Measurements from ENCODE around the gene TMC4.
"Not testable (repeated sequence)": the region's sequence is repeated elsewhere in the genome, so short reads cannot be mapped to it uniquely, and the experiment has no call there.

TMC4 gene, protein sequence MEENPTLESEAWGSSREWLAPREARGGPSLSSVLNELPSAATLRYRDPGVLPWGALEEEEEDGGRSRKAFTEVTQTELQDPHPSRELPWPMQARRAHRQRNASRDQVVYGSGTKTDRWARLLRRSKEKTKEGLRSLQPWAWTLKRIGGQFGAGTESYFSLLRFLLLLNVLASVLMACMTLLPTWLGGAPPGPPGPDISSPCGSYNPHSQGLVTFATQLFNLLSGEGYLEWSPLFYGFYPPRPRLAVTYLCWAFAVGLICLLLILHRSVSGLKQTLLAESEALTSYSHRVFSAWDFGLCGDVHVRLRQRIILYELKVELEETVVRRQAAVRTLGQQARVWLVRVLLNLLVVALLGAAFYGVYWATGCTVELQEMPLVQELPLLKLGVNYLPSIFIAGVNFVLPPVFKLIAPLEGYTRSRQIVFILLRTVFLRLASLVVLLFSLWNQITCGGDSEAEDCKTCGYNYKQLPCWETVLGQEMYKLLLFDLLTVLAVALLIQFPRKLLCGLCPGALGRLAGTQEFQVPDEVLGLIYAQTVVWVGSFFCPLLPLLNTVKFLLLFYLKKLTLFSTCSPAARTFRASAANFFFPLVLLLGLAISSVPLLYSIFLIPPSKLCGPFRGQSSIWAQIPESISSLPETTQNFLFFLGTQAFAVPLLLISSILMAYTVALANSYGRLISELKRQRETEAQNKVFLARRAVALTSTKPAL

DNA sequence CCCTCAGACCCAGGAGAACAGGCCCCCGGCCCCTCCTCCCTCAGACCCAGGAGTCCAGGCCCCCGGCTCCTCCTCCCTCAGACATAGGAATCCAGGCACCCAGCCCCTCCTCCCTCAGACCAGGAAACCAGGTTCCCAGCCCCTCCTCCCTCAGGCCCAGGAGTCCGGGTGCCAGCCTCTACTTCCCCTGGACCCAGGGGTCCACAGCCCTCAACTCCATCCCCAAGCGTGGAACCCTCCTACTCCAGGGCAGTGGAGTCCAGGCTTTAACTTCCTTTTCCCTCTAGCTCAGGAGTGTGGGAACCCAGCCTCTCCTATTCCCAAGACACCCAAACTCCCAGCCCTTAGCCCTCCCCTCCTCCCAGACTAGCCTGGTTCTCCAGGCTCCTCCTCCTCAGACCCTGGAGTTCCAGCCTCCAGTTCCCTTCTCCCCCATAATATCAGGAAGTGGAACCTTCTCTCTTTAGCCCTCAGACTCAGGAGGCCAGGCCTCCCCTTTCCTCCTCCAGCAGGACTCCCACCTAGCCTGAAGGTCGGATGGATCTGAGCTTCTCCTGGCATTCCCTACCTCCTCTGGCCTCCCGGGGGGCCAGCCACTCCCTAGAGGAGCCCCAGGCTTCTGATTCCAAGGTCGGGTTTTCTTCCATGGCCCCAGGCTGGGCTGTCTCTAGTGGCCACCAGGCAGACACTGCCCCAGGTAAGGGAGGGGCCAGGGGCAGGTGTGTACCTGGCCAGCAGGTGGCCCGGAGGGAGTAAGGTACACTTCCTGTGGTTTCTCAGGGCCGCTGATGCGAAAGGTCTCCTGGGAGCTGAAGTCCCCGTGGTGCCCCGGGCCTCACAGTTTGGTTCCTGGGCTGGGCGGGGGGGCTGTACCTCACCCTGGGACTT is at the start of gene TMC4:
Gene TMC4 (minus strand): TSS at position 690 of the 888 bp plus-strand sequence. CDS start 43 bp downstream, at position 647.
- no peaks in the 10 kb centered on the region for H3K36me3 ChIP-seq (ENCODE audit: control insufficient read depth, insufficient read depth, low read length)
- H3K27ac ChIP-seq (ENCODE audit: low read depth, low read length), result no peak within 1 kb of the TSS
- H3K27me3 ChIP-seq (ENCODE audit: control insufficient read depth, insufficient read depth, low read length), result no peaks in the 10 kb centered on the region
- peak within 1 kb of the TSS; percentile 72 for H3K4me3 ChIP-seq (ENCODE audit: low read length)
- H3K9ac ChIP-seq (ENCODE audit: low read length), result peak within 1 kb of the TSS; percentile 62
- no peaks in the 10 kb centered on the region for H3K4me1 ChIP-seq (ENCODE audit: control insufficient read depth, insufficient read depth, low read length)

DNA sequence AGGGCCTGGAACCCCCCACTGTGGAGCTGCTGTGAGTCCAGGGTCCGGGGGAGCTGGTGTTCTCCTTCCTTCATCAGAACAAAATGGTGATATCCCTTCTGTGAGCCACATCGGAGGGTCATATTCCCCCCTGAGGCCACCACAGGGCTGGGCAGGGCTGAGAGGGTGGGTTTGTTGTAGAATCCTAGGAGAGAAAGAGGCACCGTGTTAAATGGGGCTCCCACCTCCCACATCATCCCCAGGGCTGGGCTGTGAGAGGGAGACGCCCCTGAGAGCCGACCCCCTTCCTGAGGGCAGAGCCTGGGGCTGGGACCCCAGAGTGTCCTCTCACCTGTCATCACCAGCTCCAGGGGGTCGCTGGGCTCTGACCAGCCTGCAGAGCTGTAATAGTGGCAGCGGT is 49.0 kb upstream of the TMC4 start:
- not testable (repeated sequence) for H3K4me3 ChIP-seq (ENCODE audit: low read length); H3K27me3 ChIP-seq (ENCODE audit: control insufficient read depth, insufficient read depth, low read length); H3K36me3 ChIP-seq (ENCODE audit: control insufficient read depth, insufficient read depth, low read length); H3K27ac ChIP-seq (ENCODE audit: low read depth, low read length); H3K9ac ChIP-seq (ENCODE audit: low read length); H3K4me1 ChIP-seq (ENCODE audit: control insufficient read depth, insufficient read depth, low read length)

DNA sequence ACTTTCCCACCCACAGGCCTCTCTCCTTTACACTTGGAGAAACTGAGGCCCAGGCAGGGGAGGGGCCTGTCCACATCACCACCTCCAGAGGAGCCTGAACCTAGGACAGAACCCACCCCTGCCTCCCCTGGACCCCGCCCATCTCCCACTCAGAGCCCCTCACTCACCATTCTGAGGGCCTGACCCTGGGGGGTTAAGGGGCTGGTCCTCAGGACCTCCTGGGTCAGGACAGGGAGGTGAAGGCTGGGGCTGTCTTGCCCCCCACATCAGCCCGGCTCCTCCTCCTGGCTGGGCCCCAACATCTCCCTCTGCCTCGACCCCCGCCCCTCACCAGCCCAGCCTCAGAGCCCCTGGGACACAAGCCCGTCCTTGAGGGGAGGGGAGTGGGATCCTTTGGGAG is 46.7 kb upstream of the TMC4 start:
- H3K9ac ChIP-seq (ENCODE audit: low read length); H3K4me3 ChIP-seq (ENCODE audit: low read length); H3K27me3 ChIP-seq (ENCODE audit: control insufficient read depth, insufficient read depth, low read length); H3K27ac ChIP-seq (ENCODE audit: low read depth, low read length); H3K4me1 ChIP-seq (ENCODE audit: control insufficient read depth, insufficient read depth, low read length); H3K36me3 ChIP-seq (ENCODE audit: control insufficient read depth, insufficient read depth, low read length): not testable (repeated sequence)

- Histone ChIP-seq H3K4me3 (ENCODE audit: low read length) (no peak overlapping the region), H3K27ac (ENCODE audit: low read depth, low read length) (no peak overlapping the region), H3K36me3 (ENCODE audit: control insufficient read depth, insufficient read depth, low read length) (no peaks in the 10 kb centered on the region), H3K9ac (ENCODE audit: low read length) (no peak overlapping the region), H3K4me1 (ENCODE audit: control insufficient read depth, insufficient read depth, low read length) (no peaks in the 10 kb centered on the region), H3K27me3 (ENCODE audit: control insufficient read depth, insufficient read depth, low read length) (no peaks in the 10 kb centered on the region)
Observed at GRCh38 chr19:54218960-54219661, 46.2 kb upstream of the TMC4 start.

- no peaks in the 10 kb centered on the region for H3K27me3 ChIP-seq (ENCODE audit: control insufficient read depth, insufficient read depth, low read length)
- no peaks in the 10 kb centered on the region for H3K4me1 ChIP-seq (ENCODE audit: control insufficient read depth, insufficient read depth, low read length)
Observed at GRCh38 chr19:54218259-54218658, 45.3 kb upstream of the TMC4 start.

GRCh38 chr19:54217517-54218247 is 44.7 kb upstream of the TMC4 start:
- H3K9ac ChIP-seq (ENCODE audit: low read length); H3K27ac ChIP-seq (ENCODE audit: low read depth, low read length); H3K4me1 ChIP-seq (ENCODE audit: control insufficient read depth, insufficient read depth, low read length); H3K27me3 ChIP-seq (ENCODE audit: control insufficient read depth, insufficient read depth, low read length); H3K36me3 ChIP-seq (ENCODE audit: control insufficient read depth, insufficient read depth, low read length); H3K4me3 ChIP-seq (ENCODE audit: low read length): not testable (repeated sequence)

More at GRCh38 chr19:54218259-54218658, 45.3 kb upstream of the TMC4 start:
- Histone ChIP-seq H3K36me3 (ENCODE audit: control insufficient read depth, insufficient read depth, low read length) (no peaks in the 10 kb centered on the region), H3K4me3 (ENCODE audit: low read length) (no peak overlapping the region), H3K27ac (ENCODE audit: low read depth, low read length) (no peak overlapping the region), H3K9ac (ENCODE audit: low read length) (no peak overlapping the region)

GRCh38 chr19:54216869-54217268 is 43.9 kb upstream of the TMC4 start:
- no peak overlapping the region for H3K27ac ChIP-seq (ENCODE audit: low read depth, low read length)
- H3K4me1 ChIP-seq (ENCODE audit: control insufficient read depth, insufficient read depth, low read length), result no peaks in the 10 kb centered on the region
- no peak overlapping the region for H3K9ac ChIP-seq (ENCODE audit: low read length)
- no peaks in the 10 kb centered on the region for H3K36me3 ChIP-seq (ENCODE audit: control insufficient read depth, insufficient read depth, low read length)
- no peaks in the 10 kb centered on the region for H3K27me3 ChIP-seq (ENCODE audit: control insufficient read depth, insufficient read depth, low read length)
- no peak overlapping the region for H3K4me3 ChIP-seq (ENCODE audit: low read length)

DNA sequence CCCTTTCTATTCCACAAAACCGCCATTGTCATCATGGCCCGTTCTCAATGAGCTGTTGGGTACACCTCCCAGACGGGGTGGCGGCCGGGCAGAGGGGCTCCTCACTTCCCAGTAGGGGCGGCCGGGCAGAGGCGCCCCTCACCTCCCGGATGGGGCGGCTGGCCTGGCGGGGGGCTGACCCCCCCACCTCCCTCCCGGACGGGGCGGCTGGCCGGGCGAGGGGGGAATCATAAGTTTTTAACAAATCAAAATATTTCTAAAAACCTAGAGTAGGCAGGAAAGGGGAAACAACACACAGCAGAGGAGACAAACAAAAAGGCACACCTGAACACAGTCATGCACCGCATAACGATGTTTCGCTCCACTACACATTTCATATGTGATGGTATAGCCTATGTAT is 41.8 kb upstream of the TMC4 start:
- H3K4me1 ChIP-seq (ENCODE audit: control insufficient read depth, insufficient read depth, low read length); H3K4me3 ChIP-seq (ENCODE audit: low read length); H3K36me3 ChIP-seq (ENCODE audit: control insufficient read depth, insufficient read depth, low read length): not testable (repeated sequence)

GRCh38 chr19:54214217-54214616 is 41.3 kb upstream of the TMC4 start:
- not testable (repeated sequence) for H3K36me3 ChIP-seq (ENCODE audit: control insufficient read depth, insufficient read depth, low read length); H3K27ac ChIP-seq (ENCODE audit: low read depth, low read length); H3K27me3 ChIP-seq (ENCODE audit: control insufficient read depth, insufficient read depth, low read length); H3K9ac ChIP-seq (ENCODE audit: low read length); H3K4me3 ChIP-seq (ENCODE audit: low read length)
- H3K4me1 ChIP-seq (ENCODE audit: control insufficient read depth, insufficient read depth, low read length), result peaks cover 11% of the 10 kb centered on the region

More for the DNA sequence above, 41.8 kb upstream of the TMC4 start:
- not testable (repeated sequence) for H3K9ac ChIP-seq (ENCODE audit: low read length); H3K27ac ChIP-seq (ENCODE audit: low read depth, low read length); H3K27me3 ChIP-seq (ENCODE audit: control insufficient read depth, insufficient read depth, low read length)

DNA sequence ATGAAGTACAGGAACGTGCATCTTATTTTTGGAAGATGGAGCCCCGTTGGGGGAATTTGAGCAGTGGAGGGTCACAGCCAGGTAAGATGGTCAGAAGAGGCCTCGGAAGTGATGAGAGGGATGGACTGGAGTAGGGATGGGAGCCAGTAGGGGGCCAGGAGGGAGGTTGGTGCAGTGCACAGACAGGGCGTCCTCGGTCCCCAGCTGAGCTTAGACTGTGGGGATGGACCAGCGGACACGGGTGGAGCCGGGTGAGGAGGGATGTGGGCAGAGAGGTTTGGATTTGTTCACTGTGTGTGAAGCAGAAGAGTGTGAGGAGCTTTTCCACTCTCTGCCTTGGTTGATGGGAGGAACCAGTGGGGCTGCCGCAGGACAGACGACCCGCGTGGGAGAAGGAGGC is 38.3 kb upstream of the TMC4 start:
- no peaks in the 10 kb centered on the region for H3K27me3 ChIP-seq (ENCODE audit: control insufficient read depth, insufficient read depth, low read length)
- H3K27ac ChIP-seq (ENCODE audit: low read depth, low read length), result no peak overlapping the region
- H3K4me3 ChIP-seq (ENCODE audit: low read length), result no peak overlapping the region
- H3K9ac ChIP-seq (ENCODE audit: low read length), result no peak overlapping the region
- H3K36me3 ChIP-seq (ENCODE audit: control insufficient read depth, insufficient read depth, low read length), result peaks cover 16% of the 10 kb centered on the region
- peaks cover 19% of the 10 kb centered on the region for H3K4me1 ChIP-seq (ENCODE audit: control insufficient read depth, insufficient read depth, low read length)

- Histone ChIP-seq H3K4me1 (ENCODE audit: control insufficient read depth, insufficient read depth, low read length) (peaks cover 19% of the 10 kb centered on the region), H3K36me3 (ENCODE audit: control insufficient read depth, insufficient read depth, low read length) (peaks cover 21% of the 10 kb centered on the region), H3K27ac (ENCODE audit: low read depth, low read length) (peak overlapping the region; percentile 19), H3K27me3 (ENCODE audit: control insufficient read depth, insufficient read depth, low read length) (no peaks in the 10 kb centered on the region), H3K9ac (ENCODE audit: low read length) (peak overlapping the region; percentile 56), H3K4me3 (ENCODE audit: low read length) (peak overlapping the region; percentile 35)
Observed at GRCh38 chr19:54209811-54210494, 37.0 kb upstream of the TMC4 start.
